PFSK-1 (cell line): Measurements from ENCODE around the gene SLC66A3.

Experiments used
- POLR2AphosphoS5 ChIP-seq: IDR thresholded peaks from 2 replicates; pipeline ENCODE4 v1.6.1; 2012; ENCODE audit warnings: low read depth, mild to moderate bottlenecking, control low read depth, low read length, moderate library complexity
- SIN3A ChIP-seq: IDR thresholded peaks from 2 replicates; pipeline ENCODE4 v1.6.1; 2012; ENCODE audit warnings: mild to moderate bottlenecking, low read length, moderate library complexity, borderline replicate concordance; ENCODE audit not compliant: insufficient read depth
- TAF1 ChIP-seq: IDR thresholded peaks from 2 replicates; pipeline ENCODE4 v1.6.1; 2012; ENCODE audit warnings: low read length, control low read depth, borderline replicate concordance; ENCODE audit not compliant: insufficient read depth
- TF ChIP-seq, protein P1 (sequence below), 2 experiments: IDR thresholded peaks; 2 replicates each; pipeline versions ENCODE4 v1.6.1 to v1.8.0; 2011 to 2012; ENCODE audit warnings: low read depth in 2 of 2, low read length in 2 of 2, control low read depth in 1 of 2, inconsistent platforms in 1 of 2, mild to moderate bottlenecking in 1 of 2, moderate library complexity in 1 of 2; ENCODE audit not compliant: insufficient read depth in 1 of 2

DNA sequence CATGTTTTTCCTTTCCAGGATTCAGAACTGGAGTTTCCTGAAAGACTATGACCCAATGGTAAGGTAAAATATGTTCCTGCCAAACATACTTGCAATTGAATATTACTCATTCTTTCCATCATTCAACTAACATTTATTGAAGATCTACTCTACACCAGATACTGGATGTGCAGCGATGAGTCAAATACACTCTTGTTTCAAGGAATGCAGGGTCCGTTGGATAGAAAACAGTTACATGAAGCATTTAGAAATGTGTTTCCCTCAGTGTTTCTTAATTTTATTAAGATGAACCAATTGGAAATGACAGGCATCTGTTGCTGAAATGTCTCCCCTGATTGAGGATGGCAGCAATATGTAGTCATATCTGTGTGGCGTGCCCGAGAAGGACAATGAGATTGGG lies 14.8 kb upstream of the SLC66A3 start:
- TF ChIP-seq, protein P1, sequence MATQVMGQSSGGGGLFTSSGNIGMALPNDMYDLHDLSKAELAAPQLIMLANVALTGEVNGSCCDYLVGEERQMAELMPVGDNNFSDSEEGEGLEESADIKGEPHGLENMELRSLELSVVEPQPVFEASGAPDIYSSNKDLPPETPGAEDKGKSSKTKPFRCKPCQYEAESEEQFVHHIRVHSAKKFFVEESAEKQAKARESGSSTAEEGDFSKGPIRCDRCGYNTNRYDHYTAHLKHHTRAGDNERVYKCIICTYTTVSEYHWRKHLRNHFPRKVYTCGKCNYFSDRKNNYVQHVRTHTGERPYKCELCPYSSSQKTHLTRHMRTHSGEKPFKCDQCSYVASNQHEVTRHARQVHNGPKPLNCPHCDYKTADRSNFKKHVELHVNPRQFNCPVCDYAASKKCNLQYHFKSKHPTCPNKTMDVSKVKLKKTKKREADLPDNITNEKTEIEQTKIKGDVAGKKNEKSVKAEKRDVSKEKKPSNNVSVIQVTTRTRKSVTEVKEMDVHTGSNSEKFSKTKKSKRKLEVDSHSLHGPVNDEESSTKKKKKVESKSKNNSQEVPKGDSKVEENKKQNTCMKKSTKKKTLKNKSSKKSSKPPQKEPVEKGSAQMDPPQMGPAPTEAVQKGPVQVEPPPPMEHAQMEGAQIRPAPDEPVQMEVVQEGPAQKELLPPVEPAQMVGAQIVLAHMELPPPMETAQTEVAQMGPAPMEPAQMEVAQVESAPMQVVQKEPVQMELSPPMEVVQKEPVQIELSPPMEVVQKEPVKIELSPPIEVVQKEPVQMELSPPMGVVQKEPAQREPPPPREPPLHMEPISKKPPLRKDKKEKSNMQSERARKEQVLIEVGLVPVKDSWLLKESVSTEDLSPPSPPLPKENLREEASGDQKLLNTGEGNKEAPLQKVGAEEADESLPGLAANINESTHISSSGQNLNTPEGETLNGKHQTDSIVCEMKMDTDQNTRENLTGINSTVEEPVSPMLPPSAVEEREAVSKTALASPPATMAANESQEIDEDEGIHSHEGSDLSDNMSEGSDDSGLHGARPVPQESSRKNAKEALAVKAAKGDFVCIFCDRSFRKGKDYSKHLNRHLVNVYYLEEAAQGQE (IDR thresholded peaks at IDR 0.05; ENCODE audit: insufficient read depth in 1 of 2, low read depth in 2 of 2, low read length in 2 of 2): no peak
- no peak for TF ChIP-seq POLR2AphosphoS5
- TF ChIP-seq SIN3A: no peak
- no peak for TF ChIP-seq TAF1
